Activated T-helper 2 cell treated with anti-CD3 and anti-CD28 coated beads, Interferon-gamma antibody, Interleukin-2, Interleukin-4, amounts not matched to agents 10 μg/mL and 5 μg/mL and 100 μg/mL, durations not matched to agents 14 hours and 24 hours and 36 hours (primary cell): ENCODE data around the gene SEC14L2. TPM values are rescaled to one million over a fixed set of nuclear protein-coding genes. Genes with fewer than 3 reads are reported as not detected.
"Not testable (repeated sequence)": the region's sequence is repeated elsewhere in the genome, so short reads cannot be mapped to it uniquely, and the experiment has no call there.

Source experiments
- DNase-seq: peaks from one replicate; pipeline ENCODE4 v3.0.0; 2021; ENCODE audit warnings: low spot score
- H3K27ac Mint-ChIP-seq: one replicate; pipeline ENCODE4 v1.8.0; 2021; ENCODE audit warnings: mixed read lengths
- H3K27me3 Mint-ChIP-seq: one replicate; pipeline ENCODE4 v1.8.0; 2021; ENCODE audit warnings: low read depth, mixed read lengths
- H3K36me3 Mint-ChIP-seq: one replicate; pipeline ENCODE4 v1.8.0; 2021; ENCODE audit warnings: low read depth, mixed read lengths
- H3K4me1 Mint-ChIP-seq: one replicate; pipeline ENCODE4 v1.8.0; 2021; ENCODE audit warnings: low read depth, mixed read lengths
- H3K4me3 Mint-ChIP-seq: one replicate; pipeline ENCODE4 v1.8.0; 2021; ENCODE audit warnings: low read depth, mild to moderate bottlenecking, moderate library complexity, mixed read lengths
- H3K9me3 Mint-ChIP-seq: one replicate; pipeline ENCODE4 v1.8.0; 2021; ENCODE audit warnings: mixed read lengths
- intact Hi-C: fragments of 100-400 bp; cut with micrococcal nuclease; formaldehyde crosslinking; loops from one replicate; pipeline ENCODE4 v1.15.1; 2023
- total RNA-seq: library from RNA; stranded (reverse); gene quantifications from 2 replicates; pipeline ENCODE4 v1.2.3, GENCODE V29; 2022

The SEC14L2 gene
- total RNA-seq, 1 donor from 2014 or later = 36.2 TPM

- intact Hi-C loops = loop anchor here (1.0 kb wide), 1 partner anchor 40 kb away; no protein-coding TSS in a partner anchor
- Mint-ChIP-seq H3K27ac (no peak overlapping the region), H3K4me3 (no peak overlapping the region), H3K4me1 (peaks cover 26% of the 10 kb centered on the region), H3K36me3 (no peaks in the 10 kb centered on the region), H3K9me3 (peaks cover 7% of the 10 kb centered on the region), H3K27me3 (peaks cover 20% of the 10 kb centered on the region)
- peak; percentile 47 for DNase-seq
Observed at GRCh38 chr22:30444632-30445437, 48.0 kb downstream of the SEC14L2 start.

GRCh38 chr22:30445438-30446145 lies 48.8 kb downstream of the SEC14L2 start:
- Mint-ChIP-seq H3K9me3 (peaks cover 7% of the 10 kb centered on the region), H3K27ac (no peak overlapping the region), H3K27me3 (peaks cover 15% of the 10 kb centered on the region), H3K36me3 (no peaks in the 10 kb centered on the region), H3K4me3 (no peak overlapping the region), H3K4me1 (peaks cover 26% of the 10 kb centered on the region)
- DNase-seq = no peak
- intact Hi-C loops = loop anchor here (1.0 kb wide), 1 partner anchor 40 kb away; no protein-coding TSS in a partner anchor

- Mint-ChIP-seq H3K4me3 (no peak overlapping the region), H3K27me3 (peaks cover 12% of the 10 kb centered on the region), H3K27ac (no peak overlapping the region), H3K4me1 (peaks cover 16% of the 10 kb centered on the region), H3K36me3 (no peaks in the 10 kb centered on the region), H3K9me3 (peaks cover 4% of the 10 kb centered on the region)
- intact Hi-C loops = no loop called here
- DNase-seq = no peak
Observed at GRCh38 chr22:30447656-30448055, 50.8 kb downstream of the SEC14L2 start.

- DNase-seq, H3K27me3 Mint-ChIP-seq, intact Hi-C loops, H3K27ac Mint-ChIP-seq, H3K4me1 Mint-ChIP-seq, H3K36me3 Mint-ChIP-seq, H3K4me3 Mint-ChIP-seq, H3K9me3 Mint-ChIP-seq: not testable (repeated sequence)
Observed at GRCh38 chr22:30451488-30451887, 54.7 kb downstream of the SEC14L2 start.

- H3K36me3 Mint-ChIP-seq = no peaks in the 10 kb centered on the region
- H3K27me3 Mint-ChIP-seq = peaks cover 5% of the 10 kb centered on the region
- intact Hi-C loops = no loop called here
- H3K9me3 Mint-ChIP-seq = no peaks in the 10 kb centered on the region
- no peak for DNase-seq
- no peak overlapping the region for H3K4me3 Mint-ChIP-seq
- H3K27ac Mint-ChIP-seq = no peak overlapping the region
- no peaks in the 10 kb centered on the region for H3K4me1 Mint-ChIP-seq
Observed at GRCh38 chr22:30452861-30453260, 56.0 kb downstream of the SEC14L2 start.

GRCh38 chr22:30453731-30454510 lies 57.1 kb downstream of the SEC14L2 start:
- H3K4me3 Mint-ChIP-seq = no peak overlapping the region
- no peaks in the 10 kb centered on the region for H3K9me3 Mint-ChIP-seq
- no peak overlapping the region for H3K27ac Mint-ChIP-seq
- no peaks in the 10 kb centered on the region for H3K4me1 Mint-ChIP-seq
- DNase-seq = no peak
- H3K36me3 Mint-ChIP-seq = no peaks in the 10 kb centered on the region
- intact Hi-C loops = no loop called here
- H3K27me3 Mint-ChIP-seq = peaks cover 5% of the 10 kb centered on the region

GRCh38 chr22:30455075-30455840 lies 58.4 kb downstream of the SEC14L2 start:
- Mint-ChIP-seq H3K4me1 (no peaks in the 10 kb centered on the region), H3K4me3 (no peak overlapping the region), H3K9me3 (no peaks in the 10 kb centered on the region), H3K36me3 (no peaks in the 10 kb centered on the region), H3K27ac (no peak overlapping the region), H3K27me3 (peaks cover 5% of the 10 kb centered on the region)
- no peak for DNase-seq
- intact Hi-C loops = no loop called here

GRCh38 chr22:30457981-30458380 lies 61.2 kb downstream of the SEC14L2 start:
- H3K36me3 Mint-ChIP-seq = no peaks in the 10 kb centered on the region
- no peaks in the 10 kb centered on the region for H3K9me3 Mint-ChIP-seq

GRCh38 chr22:30459181-30460052 lies 62.6 kb downstream of the SEC14L2 start:
- intact Hi-C loops = no loop called here
- DNase-seq = no peak
- no peaks in the 10 kb centered on the region for H3K36me3 Mint-ChIP-seq
- no peaks in the 10 kb centered on the region for H3K4me1 Mint-ChIP-seq
- H3K4me3 Mint-ChIP-seq = no peak overlapping the region
- H3K27ac Mint-ChIP-seq = no peak overlapping the region
- H3K27me3 Mint-ChIP-seq = no peaks in the 10 kb centered on the region
- no peaks in the 10 kb centered on the region for H3K9me3 Mint-ChIP-seq

More at GRCh38 chr22:30457981-30458380, 61.2 kb downstream of the SEC14L2 start:
- no peaks in the 10 kb centered on the region for H3K4me1 Mint-ChIP-seq
- H3K27me3 Mint-ChIP-seq = no peaks in the 10 kb centered on the region
- no peak overlapping the region for H3K27ac Mint-ChIP-seq
- no peak for DNase-seq
- H3K4me3 Mint-ChIP-seq = no peak overlapping the region
- intact Hi-C loops = no loop called here

GRCh38 chr22:30460147-30460546 lies 63.3 kb downstream of the SEC14L2 start:
- H3K27me3 Mint-ChIP-seq = peaks cover 4% of the 10 kb centered on the region
- no peak overlapping the region for H3K4me3 Mint-ChIP-seq
- no peak for DNase-seq
- no peaks in the 10 kb centered on the region for H3K4me1 Mint-ChIP-seq
- no peaks in the 10 kb centered on the region for H3K9me3 Mint-ChIP-seq
- H3K36me3 Mint-ChIP-seq = no peaks in the 10 kb centered on the region
- H3K27ac Mint-ChIP-seq = no peak overlapping the region
- intact Hi-C loops = no loop called here

- H3K27ac Mint-ChIP-seq, H3K4me1 Mint-ChIP-seq, H3K27me3 Mint-ChIP-seq, H3K9me3 Mint-ChIP-seq, DNase-seq, H3K4me3 Mint-ChIP-seq, H3K36me3 Mint-ChIP-seq, intact Hi-C loops: not testable (repeated sequence)
Observed at GRCh38 chr22:30460555-30460954, 63.7 kb downstream of the SEC14L2 start.
